ENCODE results near the gene GJB4.

- TF ChIP-seq EGR1 (IDR thresholded peaks at IDR 0.05) (no peak), RAD21 (IDR thresholded peaks at IDR 0.05; ENCODE audit: low read depth) (no peak), ZBTB7A (IDR thresholded peaks at IDR 0.05; ENCODE audit: low read depth) (no peak), EP300 (IDR thresholded peaks at IDR 0.05; ENCODE audit: borderline replicate concordance) (no peak)
These were observed 37.5 kb downstream of the GJB4 start for GRCh38 chr1:34796990-34797389.
